ENCODE data around the gene ZNF708.
"Not testable (repeated sequence)": the region's sequence is repeated elsewhere in the genome, so short reads cannot be mapped to it uniquely, and the experiment has no call there.

Gene ZNF708

DNA sequence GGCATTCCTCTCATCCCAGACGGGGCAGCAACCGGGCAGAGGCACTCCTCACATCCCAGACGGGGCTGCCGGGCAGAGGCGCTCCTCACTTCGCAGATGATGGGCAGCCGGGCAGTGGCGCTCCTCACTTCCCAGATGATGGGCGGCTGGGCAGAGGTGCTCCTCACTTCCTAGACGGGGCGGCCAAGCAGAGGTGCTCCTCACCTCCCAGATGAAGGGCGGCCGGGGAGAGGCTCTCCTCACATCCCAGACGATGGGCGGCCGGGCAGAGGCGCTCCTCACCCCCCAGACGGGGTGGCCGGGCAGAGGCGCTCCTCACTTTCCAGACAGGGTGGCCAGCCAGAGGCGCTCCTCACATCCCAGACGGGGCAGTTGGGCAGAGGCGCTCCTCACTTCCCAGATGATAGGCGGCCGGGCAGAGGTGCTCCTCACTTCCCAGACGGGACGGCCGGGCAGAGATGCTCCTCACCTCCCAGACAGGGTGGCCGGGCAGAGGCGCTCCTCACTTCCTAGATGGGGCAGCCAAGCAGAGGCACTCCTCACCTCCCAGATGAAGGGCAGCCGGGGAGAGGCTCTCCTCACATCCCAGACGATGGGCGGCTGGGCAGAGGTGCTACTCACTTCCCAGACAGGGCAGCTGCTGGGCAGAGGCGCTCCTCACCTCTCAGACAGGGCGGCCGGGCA lies 68.9 kb downstream of the ZNF708 start:
- no peak for DNase-seq (ENCODE audit: low spot score)

DNA sequence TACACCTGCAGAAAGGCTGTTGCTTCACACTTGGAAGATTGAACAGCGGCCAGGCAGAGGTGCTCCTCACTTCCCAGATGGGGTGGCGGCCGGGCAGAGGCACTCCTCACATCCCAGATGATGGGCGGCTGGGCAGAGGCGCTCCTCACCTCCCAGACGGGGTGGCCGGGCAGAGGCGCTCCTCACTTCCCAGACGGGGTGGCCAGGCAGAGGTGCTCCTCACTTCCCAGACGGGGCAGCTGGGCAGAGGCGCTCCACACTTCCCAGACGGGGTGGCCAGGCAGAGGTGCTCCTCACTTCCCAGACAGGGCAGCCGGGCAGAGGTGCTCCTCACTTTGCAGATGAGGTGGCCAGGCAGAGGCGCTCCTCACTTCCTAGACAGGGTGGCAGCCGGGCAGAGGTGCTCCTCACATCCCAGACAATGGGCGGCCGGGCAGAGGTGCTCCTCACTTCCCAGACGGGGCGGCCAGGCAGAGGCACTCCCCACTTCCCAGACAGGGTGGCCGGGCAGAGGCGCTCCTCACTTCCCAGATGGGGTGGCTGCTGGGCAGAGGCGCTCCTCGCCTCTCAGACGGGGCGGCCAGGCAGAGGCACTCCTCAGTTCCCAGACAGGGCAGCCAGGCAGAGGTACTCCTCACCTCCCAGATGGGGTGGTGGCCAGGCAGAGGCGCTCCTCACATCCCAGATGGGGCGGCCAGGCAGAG lies 69.6 kb downstream of the ZNF708 start:
- DNase-seq (ENCODE audit: low spot score): not testable (repeated sequence)

DNA sequence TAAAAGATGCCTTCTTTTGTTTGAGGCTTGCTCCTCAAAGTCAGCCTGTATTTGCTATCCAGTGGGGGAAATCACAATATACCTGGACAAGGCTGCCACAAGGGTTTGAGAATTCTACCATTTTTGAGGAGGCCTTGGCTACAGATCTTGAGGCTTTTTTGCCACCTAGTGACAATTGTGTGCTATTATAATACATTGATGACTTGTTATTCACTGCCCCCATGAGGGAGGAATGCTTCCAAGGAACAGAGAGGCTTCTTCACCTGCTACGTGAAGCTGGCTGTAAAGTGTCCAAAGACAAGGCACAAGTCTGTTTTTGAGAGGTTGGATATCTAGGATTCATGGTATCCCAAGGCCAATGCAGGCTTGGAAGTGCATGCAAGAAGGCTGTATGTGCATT lies 72.5 kb downstream of the ZNF708 start:
- DNase-seq (ENCODE audit: low spot score): no peak
